HG03432 (cell line): ENCODE results near the gene DLGAP5.
A peak's percentile ranks its signal among the peaks of the same experiment; 100 is the strongest.

Source experiments
- ATAC-seq: cut with Tn5 transposase; IDR thresholded peaks from one replicate; pipeline ENCODE4 v1.9.1; 2021; ENCODE audit warnings: mild to moderate bottlenecking, moderate library complexity; ENCODE audit not compliant: unreplicated experiment

Gene DLGAP5

GRCh38 chr14:55130196-55130550, 61.2 kb downstream of the DLGAP5 start:
- no peak for ATAC-seq

DNA sequence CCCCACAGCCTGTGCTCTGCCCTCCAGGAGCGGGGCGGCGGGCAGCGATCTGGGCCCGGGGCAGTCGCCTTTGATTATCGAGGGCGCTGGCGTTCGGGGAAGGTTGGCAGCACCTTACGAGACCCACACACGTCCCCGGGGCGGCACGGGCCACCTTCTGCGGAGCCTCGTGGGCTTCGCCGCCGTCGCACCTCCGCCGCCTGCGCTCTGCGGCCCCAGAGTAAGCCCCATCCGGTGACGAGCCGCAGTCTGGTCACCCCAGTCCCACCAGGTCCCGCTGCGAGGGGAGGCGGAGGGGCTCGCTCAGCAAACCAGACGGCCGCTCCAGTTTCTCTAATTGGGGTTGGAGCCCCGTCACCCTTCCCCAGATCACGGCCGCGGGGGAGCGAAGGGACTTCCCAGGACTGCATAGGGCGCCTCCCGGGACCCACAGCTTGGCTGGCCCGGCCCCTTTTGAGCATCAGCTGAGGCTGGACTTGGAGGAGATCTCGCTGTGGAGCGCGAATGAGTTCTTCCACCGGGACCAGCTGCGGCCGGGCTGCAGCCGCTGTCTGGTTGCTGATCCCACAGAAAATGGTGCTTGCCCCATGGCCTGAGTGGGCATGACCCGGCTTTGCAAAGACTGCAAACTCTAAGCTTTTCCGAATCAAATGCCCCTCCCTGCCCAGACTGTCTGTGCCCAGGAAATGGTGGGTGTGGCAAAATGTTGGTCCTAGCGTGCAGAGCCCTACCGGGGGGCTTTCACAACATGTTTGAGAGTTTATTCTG, 61.8 kb downstream of the DLGAP5 start:
- peak; percentile 71 for ATAC-seq

- peak; percentile 77 for ATAC-seq
These were observed 62.3 kb downstream of the DLGAP5 start, which contains the start of gene LGALS3 for GRCh38 chr14:55129086-55129427. LGALS3 (plus strand) TSS chr14:55129252; CDS start chr14:55137374, 8,122 bp downstream.

DNA sequence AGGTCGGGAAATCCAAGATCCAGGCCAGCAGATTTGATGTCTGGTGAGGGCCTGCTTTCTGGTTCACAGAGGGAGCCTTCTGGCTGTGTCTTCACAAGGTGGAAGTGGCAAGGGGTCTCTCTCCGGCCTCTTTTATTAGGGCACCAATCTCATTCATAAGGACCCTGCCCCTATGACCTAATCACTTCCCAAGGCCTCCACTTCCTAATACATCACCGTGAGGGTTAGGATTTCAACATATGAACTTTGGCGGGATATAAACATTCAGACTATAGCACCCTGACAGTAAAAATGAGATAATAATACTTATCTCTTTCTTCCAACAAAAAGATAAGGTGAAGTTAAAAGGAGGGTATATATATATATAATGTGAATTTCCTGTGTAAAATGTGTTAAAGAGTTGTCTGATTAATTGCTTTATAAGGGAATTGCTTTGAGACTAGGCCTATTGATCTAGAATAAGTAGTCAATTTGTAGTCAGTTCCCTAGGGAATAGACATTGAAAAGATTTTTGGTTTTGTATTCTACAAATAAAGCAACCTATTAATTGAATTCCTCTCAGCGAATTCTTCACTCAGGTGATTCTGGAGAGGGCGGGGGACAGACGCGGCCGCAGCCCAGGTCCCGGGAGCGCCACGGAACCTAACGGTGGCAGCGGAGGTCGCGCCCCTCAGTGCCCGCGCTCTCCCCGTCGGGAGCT, 62.8 kb downstream of the DLGAP5 start:
- no peak for ATAC-seq

DNA sequence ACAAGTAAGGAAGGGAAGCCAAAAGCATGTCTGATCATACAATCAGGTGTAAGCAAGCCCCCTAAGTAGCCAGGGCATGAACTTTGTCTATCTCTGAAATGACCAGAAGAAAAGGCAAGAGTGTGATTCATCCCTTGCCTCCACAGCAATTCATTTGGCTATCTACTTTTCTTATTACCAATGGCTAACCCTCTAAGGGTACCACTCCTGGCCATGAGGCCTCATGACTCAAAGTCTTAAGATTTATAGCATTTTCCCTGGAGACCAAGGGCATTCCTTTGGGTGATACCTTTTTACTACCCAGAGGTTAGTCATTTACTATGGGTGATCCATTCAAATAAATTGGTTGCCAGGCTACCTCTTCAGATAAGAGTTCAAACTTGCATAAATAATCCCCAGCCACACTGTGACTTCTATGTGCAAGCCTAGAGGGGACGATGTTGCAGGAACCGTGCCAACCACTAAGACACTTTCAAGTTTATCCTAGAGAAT, 63.9 kb downstream of the DLGAP5 start:
- ATAC-seq = no peak

DNA sequence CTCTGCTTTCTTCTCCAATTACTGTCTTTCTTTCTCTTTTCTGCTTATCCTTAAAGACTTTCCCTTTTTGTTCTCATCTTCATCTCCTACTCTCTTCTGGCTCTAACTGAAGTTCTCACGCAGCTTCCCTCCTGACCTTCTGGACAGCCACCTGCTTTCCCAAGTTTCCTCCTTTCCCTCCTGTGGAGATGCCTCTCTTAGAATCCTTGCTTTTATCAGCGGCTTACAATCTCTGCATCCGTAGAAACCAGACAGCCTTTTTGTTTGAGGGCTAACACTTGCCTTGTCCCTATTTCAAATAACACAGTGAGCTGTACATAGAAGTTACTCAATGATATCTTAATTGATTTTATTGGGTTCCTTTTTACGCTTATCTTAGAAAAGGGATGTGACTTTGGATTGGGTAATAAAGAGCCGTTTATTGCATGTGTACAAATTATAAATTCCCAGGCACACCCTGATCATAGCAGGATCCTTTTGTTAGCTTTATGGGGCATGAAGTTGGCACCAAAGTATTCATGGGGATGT, 64.4 kb downstream of the DLGAP5 start:
- no peak for ATAC-seq

DNA sequence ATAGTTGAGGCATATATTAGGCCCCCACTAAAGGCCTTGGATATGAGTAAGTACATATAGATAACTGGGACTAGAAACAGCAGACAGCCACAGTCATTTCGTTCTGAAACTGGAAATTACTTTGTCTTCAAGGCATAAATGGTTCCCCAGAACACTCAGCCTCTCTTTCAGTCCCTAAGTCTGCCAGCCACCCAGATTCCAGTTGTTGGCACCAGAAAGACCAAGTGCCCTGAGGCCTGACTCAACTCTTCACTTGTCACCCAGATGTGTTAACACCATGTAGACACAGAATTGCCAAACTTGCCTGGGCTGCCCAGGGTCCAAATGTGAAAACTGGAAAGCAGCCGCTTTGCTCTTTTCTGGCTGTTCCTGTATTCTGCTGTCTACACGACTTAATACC, 65.4 kb downstream of the DLGAP5 start:
- no peak for ATAC-seq

GRCh38 chr14:55125403-55125802, 66.0 kb downstream of the DLGAP5 start:
- no peak for ATAC-seq

DNA sequence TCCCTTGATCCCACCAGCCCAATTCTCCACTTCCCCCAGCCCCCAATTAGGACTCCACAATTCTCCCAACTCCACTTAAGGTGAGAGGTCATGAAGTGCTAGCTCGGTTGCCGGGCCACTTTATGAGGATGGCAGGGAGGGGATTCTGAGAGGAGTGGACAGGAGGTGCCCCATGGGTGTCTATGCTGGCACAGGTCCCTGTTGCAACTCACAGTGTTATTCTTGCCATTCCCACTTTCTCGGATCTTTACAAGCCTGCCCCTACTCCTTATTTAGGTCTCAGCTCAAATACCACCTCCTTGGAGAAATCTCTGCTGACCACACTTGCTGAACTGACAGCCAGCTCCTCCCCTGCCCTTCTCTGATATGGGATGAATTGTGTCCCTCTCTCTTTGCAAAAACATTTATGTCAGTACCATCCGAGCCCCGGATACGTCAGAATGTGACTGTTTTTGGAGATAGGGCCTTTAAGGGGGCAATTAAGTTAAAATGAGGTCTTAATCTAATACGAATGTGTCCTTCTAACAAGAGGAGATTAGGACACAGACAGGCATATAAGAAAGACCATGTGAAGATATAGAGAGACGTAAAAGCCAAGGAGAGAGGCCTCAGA, 66.5 kb downstream of the DLGAP5 start:
- ATAC-seq = no peak

GRCh38 chr14:55123852-55124639, 67.3 kb downstream of the DLGAP5 start:
- ATAC-seq = no peak

DNA sequence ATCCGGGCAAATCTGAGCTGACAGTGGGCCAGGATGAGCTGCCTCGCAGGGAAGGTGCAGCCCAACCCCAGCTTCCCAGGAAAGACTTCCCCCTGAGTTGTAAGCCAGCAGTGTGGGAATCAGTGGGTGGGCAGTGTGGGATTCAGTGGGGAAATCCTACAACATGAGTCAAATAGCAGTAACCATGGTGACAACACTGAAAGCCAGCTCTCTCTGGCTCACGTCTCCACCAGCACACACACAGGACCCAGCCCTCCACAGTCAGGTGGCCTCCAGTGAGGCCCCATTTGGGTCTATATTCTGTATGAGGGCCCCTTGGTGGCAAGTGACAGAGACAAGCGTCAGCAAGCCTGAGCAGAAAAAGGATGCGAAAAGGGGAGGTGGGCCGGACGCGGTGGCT, 68.3 kb downstream of the DLGAP5 start:
- ATAC-seq = no peak

- no peak for ATAC-seq
These were observed 68.9 kb downstream of the DLGAP5 start for GRCh38 chr14:55122440-55122986.

- no peak for ATAC-seq
These were observed 69.6 kb downstream of the DLGAP5 start for GRCh38 chr14:55121628-55122439.

DNA sequence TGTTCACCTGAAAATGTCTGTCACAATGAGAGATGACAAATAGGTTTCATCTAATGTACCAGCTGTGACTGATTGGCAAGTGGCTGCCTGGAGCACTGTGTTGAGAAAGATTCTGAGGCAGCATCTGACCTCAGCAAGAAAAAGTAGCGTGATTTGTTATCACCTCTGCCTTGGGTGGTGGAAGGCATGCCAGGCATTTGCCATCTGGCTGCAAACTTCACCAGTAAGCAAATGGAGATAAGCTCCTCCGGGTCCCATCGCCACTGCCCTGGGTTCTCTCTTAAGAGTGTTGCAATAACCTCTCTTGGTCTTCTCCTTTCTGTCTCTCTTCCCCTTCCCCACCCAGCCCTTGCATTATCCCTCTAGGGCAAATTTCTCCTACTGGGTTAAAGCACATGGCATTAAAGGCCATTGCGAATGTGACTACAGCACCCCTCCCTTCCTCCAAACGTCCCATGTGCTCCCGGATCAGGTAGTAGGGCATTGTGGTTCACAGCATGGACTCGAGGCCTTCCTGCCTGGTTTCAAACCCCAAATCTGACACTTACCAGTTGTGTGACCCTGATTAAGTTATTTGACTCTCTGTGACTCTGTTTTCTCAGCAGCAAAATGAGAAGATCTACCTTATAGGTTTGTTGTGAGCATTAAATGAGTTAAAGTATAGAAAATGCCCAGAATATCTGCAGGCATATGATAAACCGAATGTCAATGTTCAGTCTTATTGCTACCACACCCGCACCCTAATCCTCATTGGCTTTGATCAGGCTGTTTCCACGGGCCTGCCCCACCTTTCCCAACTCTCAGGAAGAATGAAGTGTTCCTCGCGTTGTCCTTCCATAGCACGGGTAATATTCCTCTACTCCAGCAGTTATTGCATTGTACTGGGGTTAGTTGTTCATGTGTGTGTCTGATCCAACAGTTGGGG, 70.6 kb downstream of the DLGAP5 start:
- ATAC-seq = no peak

DNA sequence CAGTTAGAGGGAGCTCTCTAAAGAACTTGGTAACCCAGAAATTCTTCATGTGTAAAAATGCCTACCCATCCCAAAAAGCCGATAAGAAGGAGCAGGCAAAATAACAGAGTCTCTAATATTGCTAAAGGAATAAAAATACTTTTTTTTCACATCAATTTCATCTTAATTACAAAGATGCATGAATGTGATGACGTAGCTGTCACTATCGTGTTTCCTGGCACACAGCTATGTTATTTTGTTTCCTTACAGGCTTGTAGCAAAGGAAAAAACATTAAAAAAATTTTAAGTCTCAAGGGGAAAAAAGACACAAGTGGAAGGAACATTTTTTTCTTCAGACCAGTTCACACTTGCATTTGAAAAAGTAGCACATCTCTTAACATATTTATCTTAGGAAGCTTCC, 72.6 kb downstream of the DLGAP5 start:
- ATAC-seq = no peak

DNA sequence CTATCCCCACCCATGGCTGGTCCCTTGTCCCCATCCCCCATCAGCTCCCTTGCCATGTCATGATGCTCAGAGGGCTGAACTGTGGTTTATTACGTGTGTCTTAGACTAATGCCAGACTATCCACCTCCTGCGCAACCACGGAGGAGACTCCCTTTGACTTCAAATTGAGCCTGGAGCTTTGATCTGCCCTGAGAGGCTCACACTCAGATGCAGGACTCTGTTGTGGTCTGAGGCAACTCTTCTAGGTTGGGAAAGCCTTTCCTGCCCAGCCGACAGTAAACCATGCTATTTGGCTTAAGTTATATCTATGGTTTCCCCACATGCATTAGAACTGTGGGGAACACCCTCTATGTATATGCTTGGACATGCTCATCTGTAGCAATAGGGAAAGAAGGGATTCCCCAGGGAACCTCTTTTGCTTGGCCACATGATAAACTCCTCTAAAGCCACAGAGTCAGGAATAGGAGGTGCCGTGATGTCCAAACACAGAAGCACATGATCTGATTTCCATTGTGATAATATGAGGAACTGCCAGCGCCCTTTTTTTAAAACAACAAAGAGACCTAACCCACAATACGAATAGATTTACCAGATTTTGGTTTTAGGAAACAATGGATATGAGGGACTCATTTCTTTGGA, 73.5 kb downstream of the DLGAP5 start:
- ATAC-seq = no peak

- ATAC-seq = no peak
These were observed 74.9 kb downstream of the DLGAP5 start for GRCh38 chr14:55116246-55117030.
